Heart left ventricle (tissue), 16 donors: ENCODE measurements around the gene WDR5B. TPM values are rescaled to one million over a fixed set of nuclear protein-coding genes. Genes with fewer than 3 reads are reported as not detected.
A peak's percentile ranks its signal among the peaks of the same experiment; 100 is the strongest.

Source experiments
- ATAC-seq, 4 donors: fragments of 200-7000 bp; cut with Tn5 transposase; one replicate each; pipeline ENCODE4 v1.9.1; 2020 to 2022; ENCODE audit warnings: moderate library complexity in 4 of 4, mild to moderate bottlenecking in 3 of 4, moderate number of reproducible peaks in 1 of 4
- DNase-seq, 5 donors: peaks; one replicate each; pipeline ENCODE4 v3.0.0-alpha.2; 2020
- H3K27ac ChIP-seq, 12 donors: fragments of 200-600 bp; sonication (generic) in 4 of 12; one replicate each; pipeline versions ENCODE4 v1.5.0 to v1.8.0; 2016 to 2022; ENCODE audit warnings: mild to moderate bottlenecking in 2 of 12
- H3K27me3 ChIP-seq, 9 donors: fragments of 200-600 bp; sonication (generic) in 2 of 9; one replicate each; pipeline versions ENCODE4 v1.5.1 to v1.8.0; 2016 to 2022; ENCODE audit warnings: mild to moderate bottlenecking in 3 of 9
- H3K36me3 ChIP-seq, 9 donors: fragments of 200-600 bp; sonication (generic) in 2 of 9; one replicate each; pipeline versions ENCODE4 v1.5.0 to v1.8.0; 2018 to 2022; ENCODE audit warnings: mild to moderate bottlenecking in 2 of 9
- H3K4me1 ChIP-seq, 12 donors: fragments of 200-600 bp; sonication (generic) in 4 of 12; one replicate each; pipeline versions ENCODE4 v1.5.0 to v1.8.0; 2016 to 2022; ENCODE audit warnings: mild to moderate bottlenecking in 3 of 12
- H3K4me3 ChIP-seq, 12 donors: fragments of 200-600 bp; sonication (generic) in 4 of 12; one replicate each; pipeline versions ENCODE4 v1.5.0 to v1.8.0; 2017 to 2022; ENCODE audit warnings: mild to moderate bottlenecking in 9 of 12, moderate library complexity in 4 of 12
- H3K9me3 ChIP-seq, 12 donors: fragments of 200-600 bp; sonication (generic) in 4 of 12; one replicate each; pipeline versions ENCODE4 v1.5.0 to v1.8.0; 2016 to 2022; ENCODE audit warnings: mild to moderate bottlenecking in 1 of 12
- CTCF ChIP-seq, 12 donors: fragments of 200-600 bp; sonication (generic) in 4 of 12; IDR thresholded peaks; one replicate each; pipeline versions ENCODE4 v1.5.0 to v1.8.0; 2018 to 2022; ENCODE audit warnings: antibody characterized with exemption in 12 of 12, mild to moderate bottlenecking in 5 of 12
- POLR2A ChIP-seq, 2 donors: fragments of 450-650 bp; IDR thresholded peaks; one replicate each; pipeline ENCODE4 v1.6.1; 2017; ENCODE audit warnings: antibody characterized with exemption in 2 of 2, mild to moderate bottlenecking in 2 of 2, moderate library complexity in 2 of 2
- WGBS, 4 donors: extraction: QIAGEN DNeasy Blood & Tissue Kit in 2 of 4; methylation state at CpG; one replicate each; pipeline versions ENCODE4 v1.1.5 to v1.1.7; 2013 to 2018; 5-methylcytosine and 5-hydroxymethylcytosine counted together
- intact Hi-C, 10 donors: fragments of 100-400 bp; cut with DNase I; formaldehyde crosslinking; loops; one replicate each; pipeline versions ENCODE4 v1.11.1 to v1.14.2; 2022
- polyA plus RNA-seq, 2 donors: library from polyadenylated mRNA; stranded (reverse); fragments of 200-250 nt; gene quantifications; one replicate each; pipeline ENCODE4 v1.2.3, GENCODE V29; 2013
- total RNA-seq, 9 donors: library from RNA; depleted of rRNA in 2 of 9; stranded (reverse); fragments of >200 nt in 2 of 9; fragmentation: NEBNext Ultra II Directional in 3 of 9; extraction: Animal tissue kit (Norgen Biotek cat#: 25700) in 3 of 9; gene quantifications; one replicate each; pipeline versions ENCODE4 v1.1.0 to v1.2.4, GENCODE V29; 2016 to 2023
- donor health status: ischemic (EF 13 %, LVEDD 7.1; RV severe dilation, severe dysfunction).
- donor health status: healthy with polysubstance abuse.
- donor health status: DM: no; HTN: yes; CAD: no.
- donor health status: DM: no; HTN: no; CAD: no.
- donor health status: ischemic (EF 25% LVEDD 6.9; RV normal size, moderate dysfunction).
- donor health status: ischemic (EF 25% LVEDD 5.7; RV mildly dilated, moderate dysfunction).
- donor health status: healthy.
- donor health status: DM: yes; HTN: yes; CAD: no.
- donor health status: ischemic (EF 35%, LVEDD 5.7; RV mildly dilated, moderate dysfunction).
- donor health status: nonischemic (EF 11% LVEDD 7.7; RV severe dilation, severe dysfunction).
- donor health status: DM: yes; HTN: yes; CAD: no.
- donor health status: PGD.
- donor health status: ischemic (EF 29% LVEDD 5.4; RV normal size, mild dysfunction).
- donor health status: nonischemic (EF 23%, LVEDD 6.1; RV moderate dilation, normal function).

The WDR5B gene
- total and polyA plus RNA-seq, 11 donors, result 1.3 to 4.9 (median 2.9) TPM

- TF ChIP-seq CTCF (IDR thresholded peaks at IDR 0.05) (peak; percentile 56 to 83 (median 71)), POLR2A (IDR thresholded peaks at IDR 0.05) (no peak)
- no peaks in the 10 kb centered on the region for H3K27me3 ChIP-seq
- peaks cover 0 to 28% (median 15%) of the 10 kb centered on the region in 12 donors for H3K4me1 ChIP-seq
- intact Hi-C loops, result loop anchor here in 8 of 10 donors (1.0 to 10.0 kb wide), 4 partner anchors 284 to 292 kb away; partner anchors contain the start of gene PARP14 (in 1 of the 8)
- H3K4me3 ChIP-seq, result no peak overlapping the region
- peak overlapping the region in 2 of 12 donors; percentile 1 to 32 for H3K27ac ChIP-seq
- H3K9me3 ChIP-seq, result no peaks in the 10 kb centered on the region
- no peak for DNase-seq
- WGBS, 4 donors, result 34 to 50% (median 38%) methylated on average over 2 of the region's 2 CpGs
- H3K36me3 ChIP-seq, result peaks cover 0 to 4% (median 0%) of the 10 kb centered on the region in 9 donors
- ATAC-seq, result peak in 1 of 4 donors; percentile 34
Observed at GRCh38 chr3:122392868-122393844, 22.7 kb downstream of the WDR5B start.

GRCh38 chr3:122391681-122392446, 24.0 kb downstream of the WDR5B start:
- H3K36me3 ChIP-seq, result peaks cover 0 to 5% (median 0%) of the 10 kb centered on the region in 9 donors
- no peaks in the 10 kb centered on the region for H3K27me3 ChIP-seq
- peak overlapping the region in 2 of 12 donors; percentile 1 to 26 for H3K27ac ChIP-seq
- H3K4me1 ChIP-seq, result peaks cover 0 to 34% (median 15%) of the 10 kb centered on the region in 12 donors
- WGBS, 4 donors, result 63 to 82% (median 74%) methylated on average over 2 of the region's 2 CpGs
- TF ChIP-seq CTCF (IDR thresholded peaks at IDR 0.05), result no peak
- TF ChIP-seq POLR2A (IDR thresholded peaks at IDR 0.05), result no peak
- no peak overlapping the region for H3K4me3 ChIP-seq
- ATAC-seq (no peak), DNase-seq (no peak)
- intact Hi-C loops, result loop anchor here in 8 of 10 donors (1.0 to 10.0 kb wide), 4 partner anchors 285 to 293 kb away; partner anchors contain the start of gene PARP14 (in 1 of the 8)
- no peaks in the 10 kb centered on the region for H3K9me3 ChIP-seq

GRCh38 chr3:122390665-122391064, 25.2 kb downstream of the WDR5B start:
- Histone ChIP-seq H3K4me3 (no peak overlapping the region), H3K4me1 (peaks cover 0 to 39% (median 16%) of the 10 kb centered on the region in 12 donors), H3K27me3 (no peaks in the 10 kb centered on the region), H3K36me3 (peaks cover 0 to 7% (median 0%) of the 10 kb centered on the region in 9 donors), H3K9me3 (no peaks in the 10 kb centered on the region), H3K27ac (peak overlapping the region in 11 of 12 donors; percentile 6 to 42 (median 25))
- peak in 2 of 4 donors; percentile 53 to 62 for ATAC-seq
- WGBS, 4 donors, result 31 to 49% (median 40%) methylated on average over 4 of the region's 4 CpGs
- intact Hi-C loops, result loop anchor here in 5 of 10 donors (2.0 to 10.0 kb wide), 3 partner anchors 287 to 294 kb away; partner anchors contain the start of gene PARP14 (in 1 of the 5)
- TF ChIP-seq POLR2A (IDR thresholded peaks at IDR 0.05) (no peak), CTCF (IDR thresholded peaks at IDR 0.05) (no peak)
- DNase-seq, result peak in 2 of 5 donors; percentile 23 to 27
